ENCODE results near the gene RYR2.

The RYR2 gene

GRCh38 chr1:237672748-237673147 lies 630.8 kb downstream of the RYR2 start:
- ChIA-PET POLR2A (no interaction called here), CTCF (interaction anchor here (0.6 to 1.8 kb wide), 4 partner anchors 13 to 884 kb away, joined by 3 to 6 read pairs (median 3); no protein-coding TSS in a partner anchor)
- TF ChIP-seq PKNOX1 (IDR thresholded peaks at IDR 0.05) (no peak), NFRKB (IDR thresholded peaks at IDR 0.05) (no peak), TARDBP (IDR thresholded peaks at IDR 0.05) (no peak), HDGF (IDR thresholded peaks at IDR 0.05; ENCODE audit: borderline replicate concordance) (no peak), BHLHE40 (IDR thresholded peaks at IDR 0.05; ENCODE audit: borderline replicate concordance) (no peak), ZNF384 (IDR thresholded peaks at IDR 0.05) (no peak), FOXK2 (IDR thresholded peaks at IDR 0.05) (no peak), ARNT (IDR thresholded peaks at IDR 0.05) (no peak), ELF4 (IDR thresholded peaks at IDR 0.05) (no peak)
- no peak for DNase-seq (ENCODE audit: extremely low spot score)

- POLR2A ChIA-PET: no interaction called here
- CTCF ChIA-PET: no interaction called here
- TF ChIP-seq HDGF (IDR thresholded peaks at IDR 0.05; ENCODE audit: borderline replicate concordance) (no peak), L3MBTL2 (conservative IDR thresholded peaks at IDR 0.05) (no peak), FOXM1 (IDR thresholded peaks at IDR 0.05; ENCODE audit: borderline replicate concordance) (no peak), SP1 (IDR thresholded peaks at IDR 0.05) (no peak), FOXK2 (IDR thresholded peaks at IDR 0.05) (no peak), NFRKB (IDR thresholded peaks at IDR 0.05) (no peak), ELF4 (IDR thresholded peaks at IDR 0.05) (no peak), LEF1 (IDR thresholded peaks at IDR 0.05; ENCODE audit: borderline replicate concordance) (no peak), FOXA1 (IDR thresholded peaks at IDR 0.05) (no peak), SUZ12 (IDR thresholded peaks at IDR 0.05) (no peak), ZNF384 (IDR thresholded peaks at IDR 0.05) (no peak), BHLHE40 (IDR thresholded peaks at IDR 0.05; ENCODE audit: borderline replicate concordance) (no peak), CTBP1 (IDR thresholded peaks at IDR 0.05; ENCODE audit: borderline replicate concordance) (no peak), PKNOX1 (IDR thresholded peaks at IDR 0.05) (no peak), TARDBP (IDR thresholded peaks at IDR 0.05) (no peak), ARNT (IDR thresholded peaks at IDR 0.05) (no peak)
- no peak for DNase-seq (ENCODE audit: extremely low spot score)
These were observed 631.6 kb downstream of the RYR2 start for GRCh38 chr1:237673631-237674030.

GRCh38 chr1:237677979-237678378 lies 636.0 kb downstream of the RYR2 start:
- no peak for TF ChIP-seq PKNOX1 (IDR thresholded peaks at IDR 0.05)
- no peak for TF ChIP-seq ELF4 (IDR thresholded peaks at IDR 0.05)
- ChIA-PET POLR2A (no interaction called here), CTCF (interaction anchor here (0.8 to 2.7 kb wide), 5 partner anchors 61 to 1694 kb away, joined by 3 to 17 read pairs (median 3); no protein-coding TSS in a partner anchor)
- DNase-seq (ENCODE audit: extremely low spot score): no peak

GRCh38 chr1:237679687-237680086 lies 637.7 kb downstream of the RYR2 start:
- POLR2A ChIA-PET: no interaction called here

GRCh38 chr1:237681210-237681609 lies 639.2 kb downstream of the RYR2 start:
- ChIA-PET CTCF (interaction anchor here (1.3 kb wide), 1 partner anchor 118 kb away, joined by 3 read pairs; no protein-coding TSS in a partner anchor), POLR2A (no interaction called here)
- TF ChIP-seq LEF1 (IDR thresholded peaks at IDR 0.05; ENCODE audit: borderline replicate concordance): no peak
- TF ChIP-seq ELF4 (IDR thresholded peaks at IDR 0.05): no peak
- no peak for TF ChIP-seq SP1 (IDR thresholded peaks at IDR 0.05)
- TF ChIP-seq TARDBP (IDR thresholded peaks at IDR 0.05): no peak
- TF ChIP-seq FOXM1 (IDR thresholded peaks at IDR 0.05; ENCODE audit: borderline replicate concordance): no peak
- no peak for TF ChIP-seq FOXA1 (IDR thresholded peaks at IDR 0.05)
- no peak for TF ChIP-seq NFRKB (IDR thresholded peaks at IDR 0.05)
- TF ChIP-seq BHLHE40 (IDR thresholded peaks at IDR 0.05; ENCODE audit: borderline replicate concordance): no peak
- TF ChIP-seq ZNF384 (IDR thresholded peaks at IDR 0.05): no peak
- TF ChIP-seq SUZ12 (IDR thresholded peaks at IDR 0.05): no peak
- no peak for TF ChIP-seq ARNT (IDR thresholded peaks at IDR 0.05)
- no peak for TF ChIP-seq HDGF (IDR thresholded peaks at IDR 0.05; ENCODE audit: borderline replicate concordance)
- no peak for TF ChIP-seq FOXK2 (IDR thresholded peaks at IDR 0.05)
- no peak for TF ChIP-seq PKNOX1 (IDR thresholded peaks at IDR 0.05)
- TF ChIP-seq CTBP1 (IDR thresholded peaks at IDR 0.05; ENCODE audit: borderline replicate concordance): no peak
- no peak for TF ChIP-seq L3MBTL2 (conservative IDR thresholded peaks at IDR 0.05)
- no peak for DNase-seq (ENCODE audit: extremely low spot score)

More at GRCh38 chr1:237679687-237680086, 637.7 kb downstream of the RYR2 start:
- no peak for DNase-seq (ENCODE audit: extremely low spot score)
- no peak for TF ChIP-seq LEF1 (IDR thresholded peaks at IDR 0.05; ENCODE audit: borderline replicate concordance)
- no peak for TF ChIP-seq FOXK2 (IDR thresholded peaks at IDR 0.05)
- TF ChIP-seq NFRKB (IDR thresholded peaks at IDR 0.05): no peak
- TF ChIP-seq FOXA1 (IDR thresholded peaks at IDR 0.05): no peak
- TF ChIP-seq ELF4 (IDR thresholded peaks at IDR 0.05): no peak
- CTCF ChIA-PET: interaction anchor here (1.3 kb wide), 1 partner anchor 120 kb away, joined by 3 read pairs; no protein-coding TSS in a partner anchor

GRCh38 chr1:237684236-237684635 lies 642.3 kb downstream of the RYR2 start:
- CTCF ChIA-PET: interaction anchor here (0.6 kb wide), 1 partner anchor 105 kb away, joined by 3 read pairs; no protein-coding TSS in a partner anchor
- POLR2A ChIA-PET: no interaction called here
- no peak for DNase-seq (ENCODE audit: extremely low spot score)
- no peak for TF ChIP-seq TARDBP (IDR thresholded peaks at IDR 0.05)
- no peak for TF ChIP-seq HDGF (IDR thresholded peaks at IDR 0.05; ENCODE audit: borderline replicate concordance)
- TF ChIP-seq LEF1 (IDR thresholded peaks at IDR 0.05; ENCODE audit: borderline replicate concordance): no peak
- TF ChIP-seq CTBP1 (IDR thresholded peaks at IDR 0.05; ENCODE audit: borderline replicate concordance): no peak
- TF ChIP-seq FOXA1 (IDR thresholded peaks at IDR 0.05): no peak
- no peak for TF ChIP-seq FOXK2 (IDR thresholded peaks at IDR 0.05)
- TF ChIP-seq ELF4 (IDR thresholded peaks at IDR 0.05): no peak
- no peak for TF ChIP-seq ZNF384 (IDR thresholded peaks at IDR 0.05)
- no peak for TF ChIP-seq L3MBTL2 (conservative IDR thresholded peaks at IDR 0.05)
- no peak for TF ChIP-seq ARNT (IDR thresholded peaks at IDR 0.05)
- TF ChIP-seq NFRKB (IDR thresholded peaks at IDR 0.05): no peak
- TF ChIP-seq PKNOX1 (IDR thresholded peaks at IDR 0.05): no peak
- TF ChIP-seq SP1 (IDR thresholded peaks at IDR 0.05): no peak
- TF ChIP-seq FOXM1 (IDR thresholded peaks at IDR 0.05; ENCODE audit: borderline replicate concordance): no peak
- TF ChIP-seq BHLHE40 (IDR thresholded peaks at IDR 0.05; ENCODE audit: borderline replicate concordance): no peak
- TF ChIP-seq SUZ12 (IDR thresholded peaks at IDR 0.05): no peak

All from HEK293T (cell line).